Smooth muscle cell (in vitro differentiated cells): ENCODE data around the gene SLC8A1. TPM values are rescaled to one million over a fixed set of nuclear protein-coding genes. Genes with fewer than 3 reads are reported as not detected.

ENCODE experiments used
- DNase-seq: peaks from one replicate; lab custom pipeline; 2025; ENCODE audit not compliant: unreplicated experiment; lab: John Stamatoyannopoulos, UW
- H2AFZ ChIP-seq: fragments of 200-600 bp; sonication (generic); 2 replicates; pipeline ENCODE4 v1.6.0; 2016; ENCODE audit warnings: antibody characterized with exemption, low read depth, mild to moderate bottlenecking
- H3F3A ChIP-seq: fragments of 200-600 bp; sonication (generic); 2 replicates; pipeline ENCODE4 v1.6.0; 2017; ENCODE audit warnings: antibody characterized with exemption, low read depth
- H3K27ac ChIP-seq: fragments of 200-600 bp; sonication (generic); 2 replicates; pipeline ENCODE4 v1.5.1; 2016; ENCODE audit warnings: low read depth, mild to moderate bottlenecking
- H3K27me3 ChIP-seq: fragments of 200-600 bp; sonication (generic); 2 replicates; pipeline ENCODE4 v1.6.1; 2016; ENCODE audit warnings: low read depth, mild to moderate bottlenecking
- H3K36me3 ChIP-seq: fragments of 200-600 bp; sonication (generic); 2 replicates; pipeline ENCODE4 v1.5.1; 2016; ENCODE audit warnings: low read depth
- H3K4me1 ChIP-seq: fragments of 200-600 bp; sonication (generic); 2 replicates; pipeline ENCODE4 v1.5.1; 2016; ENCODE audit warnings: low read depth
- H3K4me2 ChIP-seq: fragments of 200-600 bp; sonication (generic); 2 replicates; pipeline ENCODE4 v1.6.0; 2016; ENCODE audit warnings: mild to moderate bottlenecking
- H3K4me3 ChIP-seq: fragments of 200-600 bp; sonication (generic); 2 replicates; pipeline ENCODE4 v1.5.1; 2016; ENCODE audit warnings: mild to moderate bottlenecking
- H3K79me2 ChIP-seq: fragments of 200-600 bp; sonication (generic); 2 replicates; pipeline ENCODE4 v1.6.0; 2016; ENCODE audit warnings: low read depth, mild to moderate bottlenecking
- H3K9ac ChIP-seq: fragments of 200-600 bp; sonication (generic); 2 replicates; pipeline ENCODE4 v1.6.0; 2016; ENCODE audit warnings: low read depth
- H3K9me3 ChIP-seq: fragments of 200-600 bp; sonication (generic); replicated peaks from 2 replicates; pipeline ENCODE4 v1.5.1; 2016; ENCODE audit warnings: low read depth
- H4K20me1 ChIP-seq: fragments of 200-600 bp; sonication (generic); 2 replicates; pipeline ENCODE4 v1.6.0; 2016; ENCODE audit warnings: low read depth
- CTCF ChIP-seq: fragments of 200-600 bp; sonication (generic); IDR thresholded peaks from 2 replicates; pipeline ENCODE4 v1.5.1; 2017; ENCODE audit warnings: borderline replicate concordance, mild to moderate bottlenecking, antibody characterized with exemption; ENCODE audit not compliant: insufficient read depth, poor library complexity, severe bottlenecking
- WGBS: methylation state at CpG from one replicate; pipeline ENCODE4 v1.1.7; 2016; ENCODE audit warnings: low lambda C conversion rate; 5-methylcytosine and 5-hydroxymethylcytosine counted together
- polyA plus RNA-seq: library from polyadenylated mRNA; unstranded; fragments of >200 nt; fragmentation: Nextera tagmentation; extraction: Ambion mirVana; gene quantifications from 2 replicates; pipeline ENCODE4 v1.2.1, GENCODE V29; 2016
- total RNA-seq: library from RNA; depleted of rRNA; stranded (reverse); fragments of >200 nt; gene quantifications from 2 replicates; pipeline ENCODE4 v1.2.3, GENCODE V29; 2014

The SLC8A1 gene
- total and polyA plus RNA-seq, 2 experiments from 2014 or later, result 1.1 to 5.3 TPM

- Histone ChIP-seq H2AFZ (no peak overlapping the region), H3F3A (peaks cover 2% of the 10 kb centered on the region), H3K9me3 (no peaks in the 10 kb centered on the region), H3K4me2 (no peak overlapping the region), H3K9ac (no peak overlapping the region), H3K4me1 (no peaks in the 10 kb centered on the region), H4K20me1 (no peaks in the 10 kb centered on the region), H3K36me3 (no peaks in the 10 kb centered on the region), H3K27ac (no peak overlapping the region), H3K4me3 (no peak overlapping the region), H3K79me2 (no peaks in the 10 kb centered on the region), H3K27me3 (no peaks in the 10 kb centered on the region)
- TF ChIP-seq CTCF, result no peak
- no peak for DNase-seq
Measured at GRCh38 chr2:40209761-40210160, 242.1 kb downstream of the SLC8A1 start.

GRCh38 chr2:40208463-40208862, 243.4 kb downstream of the SLC8A1 start:
- Histone ChIP-seq H4K20me1 (no peaks in the 10 kb centered on the region), H3K9me3 (no peaks in the 10 kb centered on the region), H3K79me2 (no peaks in the 10 kb centered on the region), H2AFZ (no peak overlapping the region), H3K4me3 (no peak overlapping the region), H3K4me1 (peaks cover under 1% of the 10 kb centered on the region), H3K9ac (no peak overlapping the region), H3K36me3 (no peaks in the 10 kb centered on the region), H3K27me3 (no peaks in the 10 kb centered on the region), H3K4me2 (no peak overlapping the region), H3F3A (peaks cover 4% of the 10 kb centered on the region), H3K27ac (no peak overlapping the region)
- DNase-seq, result no peak
- no peak for TF ChIP-seq CTCF
- WGBS, result 81% methylated on average over 1 of the region's 1 CpG

GRCh38 chr2:40204268-40204667, 247.6 kb downstream of the SLC8A1 start:
- no peak overlapping the region for H3K4me3 ChIP-seq
- 24% methylated on average over 4 of the region's 4 CpGs for WGBS
- TF ChIP-seq CTCF, result no peak

GRCh38 chr2:40202798-40203400, 249.0 kb downstream of the SLC8A1 start:
- Histone ChIP-seq H3K4me2 (peak overlapping the region; percentile 53), H3K27me3 (no peaks in the 10 kb centered on the region), H2AFZ (no peak overlapping the region), H3K4me3 (no peak overlapping the region), H3K79me2 (no peaks in the 10 kb centered on the region), H3K9ac (no peak overlapping the region), H3K4me1 (peaks cover 11% of the 10 kb centered on the region), H3K27ac (peak overlapping the region; percentile 41), H3F3A (peaks cover 7% of the 10 kb centered on the region), H4K20me1 (no peaks in the 10 kb centered on the region), H3K9me3 (no peaks in the 10 kb centered on the region), H3K36me3 (no peaks in the 10 kb centered on the region)
- WGBS, result 22% methylated on average over 1 of the region's 1 CpG
- TF ChIP-seq CTCF, result no peak
- no peak for DNase-seq

More at GRCh38 chr2:40204268-40204667, 247.6 kb downstream of the SLC8A1 start:
- Histone ChIP-seq H3K36me3 (no peaks in the 10 kb centered on the region), H3K4me2 (peak overlapping the region; percentile 25), H2AFZ (no peak overlapping the region), H3F3A (peaks cover 7% of the 10 kb centered on the region), H3K27ac (peak overlapping the region; percentile 41), H3K27me3 (no peaks in the 10 kb centered on the region), H3K9me3 (no peaks in the 10 kb centered on the region), H4K20me1 (no peaks in the 10 kb centered on the region), H3K79me2 (no peaks in the 10 kb centered on the region), H3K9ac (no peak overlapping the region), H3K4me1 (peaks cover 11% of the 10 kb centered on the region)
- DNase-seq, result no peak
